Brain pericyte (primary cell): ENCODE data around the gene PARP2.

Source experiments
- DNase-seq: peaks from one replicate; pipeline ENCODE4 v3.0.0-alpha.2; 2012; ENCODE audit warnings: low read depth, low spot score

PARP2 gene

DNA sequence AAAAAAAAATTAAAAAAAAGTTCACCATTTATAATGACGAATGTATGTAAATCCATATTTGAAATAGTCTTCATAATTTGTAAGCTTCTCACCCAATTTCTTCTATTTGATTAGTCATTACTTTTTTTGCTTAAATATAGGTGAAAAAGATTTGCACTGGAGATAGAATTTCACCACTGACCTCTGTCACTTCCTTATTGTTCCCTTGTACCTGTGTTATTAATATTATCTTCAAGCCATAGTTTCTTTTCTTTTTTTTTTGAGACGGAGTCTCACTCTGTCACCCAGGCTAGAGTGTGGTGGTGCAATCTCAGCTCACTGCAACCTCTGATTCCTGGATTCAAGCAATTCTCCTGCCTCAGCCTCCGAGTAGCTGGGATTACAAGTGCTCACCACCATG, 54.1 kb downstream of the PARP2 start:
- no peak for DNase-seq

DNA sequence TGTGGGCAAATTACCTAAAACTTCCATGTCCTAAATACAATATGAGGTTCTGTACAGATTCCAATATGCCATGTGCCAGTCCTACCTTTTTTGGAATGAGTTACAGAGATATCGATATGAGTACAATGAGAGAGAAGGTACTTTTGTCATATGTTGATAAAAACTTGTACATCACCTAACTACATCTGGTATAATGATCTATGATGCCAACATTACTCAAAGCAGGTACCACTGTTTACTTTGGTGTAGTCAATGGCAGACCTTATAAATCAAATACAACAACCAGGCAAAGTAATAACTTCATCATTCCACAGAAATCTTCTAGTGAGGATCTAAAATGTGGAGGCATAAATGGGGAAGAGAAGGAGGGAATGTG, 57.1 kb downstream of the PARP2 start:
- DNase-seq, result no peak

DNA sequence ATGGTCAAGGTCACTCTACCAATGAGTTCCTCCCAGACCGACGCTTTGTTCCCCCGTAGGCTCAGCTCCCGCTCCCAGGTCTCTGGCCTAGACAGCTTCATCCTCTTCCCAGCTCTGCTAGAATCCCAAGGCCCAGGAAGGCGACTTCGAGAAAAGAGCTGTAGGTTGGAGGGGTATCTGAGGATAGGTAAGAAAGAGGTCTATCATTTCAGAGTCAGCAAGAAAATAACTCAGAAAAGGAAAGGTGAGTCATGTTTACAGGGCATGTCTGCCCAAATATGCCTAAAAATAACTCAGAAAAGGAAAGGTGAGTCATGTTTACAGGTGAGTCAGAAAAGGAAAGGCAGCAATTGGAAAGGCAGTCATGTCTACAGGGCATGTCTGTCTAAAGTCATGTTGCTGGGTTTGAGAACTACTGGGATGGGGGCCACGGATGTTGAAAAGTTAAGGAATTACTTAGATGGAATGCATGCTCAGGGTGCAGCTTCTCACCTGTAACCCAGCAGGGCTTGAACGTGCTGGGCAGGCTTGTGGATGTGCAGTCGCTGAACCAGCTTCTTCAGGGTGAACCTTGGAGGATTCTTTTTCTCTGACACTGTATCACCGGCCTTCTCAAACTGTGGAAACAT, 57.6 kb downstream of the PARP2 start:
- DNase-seq, result no peak

GRCh38 chr14:20403521-20403920, 60.1 kb downstream of the PARP2 start:
- no peak for DNase-seq
